B cell (primary cell): ENCODE measurements around the gene RHOH. TPM values are rescaled to one million over a fixed set of nuclear protein-coding genes. Genes with fewer than 3 reads are reported as not detected.

Experiments
- ATAC-seq: fragments of 200-7000 bp; cut with Tn5 transposase; one replicate; pipeline ENCODE4 v1.10.0; 2021; ENCODE audit warnings: low read depth, mild to moderate bottlenecking, moderate number of reproducible peaks, moderate library complexity
- CTCF ChIA-PET: fragments of 350-600 bp; sonication (Branson Sonifier 250); formaldehyde crosslinking; loops from one replicate; lab custom pipeline; 2021; ENCODE audit warnings: antibody characterized with exemption, inconsistent platforms; lab: Charles Lee
- POLR2A ChIA-PET: fragments of 350-600 bp; sonication (Branson Sonifier 250); formaldehyde crosslinking; loops from one replicate; lab custom pipeline; 2021; ENCODE audit warnings: antibody characterized with exemption; lab: Charles Lee
- DNase-seq: peaks from one replicate; pipeline ENCODE4 v3.0.0; 2013
- H2AFZ ChIP-seq: 2 replicates; pipeline ENCODE4 v1.6.1; 2012; ENCODE audit warnings: mild to moderate bottlenecking, low read depth, low read length; ENCODE audit not compliant: insufficient read depth, poor library complexity, severe bottlenecking
- H3K27ac ChIP-seq, 2 donors: 1 replicate in 1 of 2; 2 replicates in 1 of 2; pipeline ENCODE4 v1.5.1; 2012 to 2013; ENCODE audit warnings: low read length in 2 of 2, mild to moderate bottlenecking in 2 of 2, moderate library complexity in 1 of 2
- H3K27me3 ChIP-seq, 4 experiments: fragments of 200-600 bp in 1 of 4; sonication (generic) in 1 of 4; replicated peaks in 1 of 4; 1 replicate in 2 of 4; 2 replicates in 2 of 4; pipeline versions ENCODE4 v1.6.1 to v1.7.0; 2013 to 2016; ENCODE audit warnings: low read length in 3 of 4, mild to moderate bottlenecking in 2 of 4, mixed read lengths in 1 of 4, moderate library complexity in 1 of 4; ENCODE audit not compliant: insufficient read depth in 4 of 4, control insufficient read depth in 3 of 4; ENCODE audit errors: control extremely low read depth in 1 of 4
- H3K36me3 ChIP-seq, 2 experiments: replicated peaks in 1 of 2; 1 replicate in 1 of 2; 2 replicates in 1 of 2; pipeline versions ENCODE4 v1.6.1 to v1.7.1; 2013; ENCODE audit warnings: low read length in 1 of 2; ENCODE audit not compliant: insufficient read depth in 2 of 2, control insufficient read depth in 1 of 2; ENCODE audit errors: control extremely low read depth in 1 of 2, extremely low read depth in 1 of 2
- H3K4me1 ChIP-seq, 2 donors: fragments of 200-600 bp in 1 of 2; sonication (generic) in 1 of 2; 1 replicate in 1 of 2; 2 replicates in 1 of 2; pipeline versions ENCODE4 v1.5.1 to v1.6.1; 2013 to 2017; ENCODE audit warnings: low read length in 2 of 2; ENCODE audit not compliant: control insufficient read depth in 2 of 2, insufficient read depth in 2 of 2
- H3K4me2 ChIP-seq: replicated peaks from 2 replicates; pipeline ENCODE3; 2012; ENCODE audit warnings: mild to moderate bottlenecking, low read depth, low read length; ENCODE audit not compliant: poor library complexity, severe bottlenecking
- H3K4me3 ChIP-seq, 5 experiments: fragments of 200-600 bp in 1 of 5; sonication (generic) in 1 of 5; 1 replicate in 3 of 5; 2 replicates in 2 of 5; pipeline versions ENCODE4 v1.5.1 to v1.7.0; 2011 to 2016; ENCODE audit warnings: low read length in 4 of 5, mild to moderate bottlenecking in 4 of 5, low read depth in 2 of 5, control low read depth in 1 of 5, moderate library complexity in 1 of 5; ENCODE audit not compliant: insufficient read depth in 1 of 5; ENCODE audit errors: control extremely low read depth in 1 of 5, extremely low read depth in 1 of 5
- H3K79me2 ChIP-seq: fragments of 200-600 bp; sonication (generic); one replicate; pipeline ENCODE4 v1.6.0; 2016; ENCODE audit warnings: low read length; ENCODE audit not compliant: control insufficient read depth, insufficient read depth
- H3K9ac ChIP-seq: fragments of 200-600 bp; sonication (generic); 2 replicates; pipeline ENCODE4 v1.6.1; 2017; ENCODE audit warnings: mild to moderate bottlenecking, low read length, moderate library complexity
- H3K9me3 ChIP-seq, 3 donors: one replicate each; pipeline versions ENCODE4 v1.6.1 to v1.7.1; 2013; ENCODE audit warnings: low read length in 2 of 3; ENCODE audit not compliant: control insufficient read depth in 2 of 3, insufficient read depth in 1 of 3; ENCODE audit errors: control extremely low read depth in 1 of 3
- H4K20me1 ChIP-seq: 2 replicates; pipeline ENCODE4 v1.6.0; 2012; ENCODE audit warnings: mild to moderate bottlenecking, low read length; ENCODE audit not compliant: insufficient read depth, control insufficient read depth, poor library complexity, severe bottlenecking
- H3K27ac Mint-ChIP-seq: one replicate; pipeline ENCODE4 v1.8.0; 2021; ENCODE audit warnings: mixed read lengths
- H3K27me3 Mint-ChIP-seq: one replicate; pipeline ENCODE4 v1.8.0; 2021; ENCODE audit warnings: mixed read lengths
- H3K4me1 Mint-ChIP-seq: one replicate; pipeline ENCODE4 v1.8.0; 2021; ENCODE audit warnings: mixed read lengths
- H3K4me3 Mint-ChIP-seq: one replicate; pipeline ENCODE4 v1.8.0; 2021; ENCODE audit warnings: mixed read lengths
- H3K9me3 Mint-ChIP-seq: one replicate; pipeline ENCODE4 v1.8.0; 2022; ENCODE audit warnings: mixed read lengths; ENCODE audit not compliant: insufficient read depth
- EZH2 ChIP-seq: IDR thresholded peaks from 2 replicates; pipeline ENCODE4 v1.6.1; 2012; ENCODE audit warnings: borderline replicate concordance, low read depth, mild to moderate bottlenecking, moderate library complexity, low read length; ENCODE audit not compliant: insufficient read depth, poor library complexity, severe bottlenecking
- WGBS: methylation state at CpG from one replicate; pipeline ENCODE4 v1.1.5; 2013; ENCODE audit warnings: missing lambda C conversion rate; ENCODE audit not compliant: insufficient coverage; 5-methylcytosine and 5-hydroxymethylcytosine counted together
- intact Hi-C: fragments of 100-400 bp; cut with micrococcal nuclease; formaldehyde crosslinking; loops from one replicate; pipeline ENCODE4 v1.10.0; 2022
- polyA plus RNA-seq: library from polyadenylated mRNA; depleted of rRNA; stranded (reverse); fragments of >200 nt; gene quantifications from 2 replicates; pipeline ENCODE4 v1.2.3, GENCODE V29; 2012
- total RNA-seq, 2 donors: library from RNA; stranded (reverse); fragments of 120-200 nt in 1 of 2; gene quantifications; 1 replicate in 1 of 2; 2 replicates in 1 of 2; pipeline versions ENCODE4 v1.2.3 to v1.2.4, GENCODE V29; 2013 to 2022
- TF ChIP-seq, protein P1 (sequence below): fragments of 200-600 bp; IDR thresholded peaks from one replicate; pipeline ENCODE4 v1.8.0; 2022; ENCODE audit warnings: antibody characterized with exemption, mild to moderate bottlenecking

Gene RHOH
- total and polyA plus RNA-seq, 2 donors (not counting 1 experiment from before 2014, with no cell fraction given), result 118 to 209 TPM

GRCh38 chr4:40196272-40196671 is 559 bp upstream of the RHOH start:
- ATAC-seq (no peak), DNase-seq (no peak)
- peak overlapping the region; percentile 96 for H3K4me3 Mint-ChIP-seq
- Histone ChIP-seq H3K4me1 (peaks cover 49 to 59% of the 10 kb centered on the region in 2 donors), H3K4me2 (peak overlapping the region; percentile 83), H3K27ac (peak overlapping the region; percentile 93 to 99), H4K20me1 (peaks cover 35% of the 10 kb centered on the region), H3K79me2 (peaks cover 99% of the 10 kb centered on the region), H3K36me3 (peaks cover 0 to 4% of the 10 kb centered on the region in 2 experiments), H3K9me3 (no peaks in the 10 kb centered on the region), H3K4me3 (peak overlapping the region; percentile 79 to 99 (median 90)), H3K27me3 (no peaks in the 10 kb centered on the region), H3K9ac (peak overlapping the region; percentile 99), H2AFZ (peak overlapping the region; percentile 6)
- H3K27me3 Mint-ChIP-seq, result no peaks in the 10 kb centered on the region
- CTCF ChIA-PET, result interaction anchor here (0.6 to 8.2 kb wide), 13 partner anchors 9 to 140 kb away, joined by 3 to 70 read pairs (median 4); no protein-coding TSS in a partner anchor
- TF ChIP-seq EZH2, result no peak
- TF ChIP-seq, protein P1, sequence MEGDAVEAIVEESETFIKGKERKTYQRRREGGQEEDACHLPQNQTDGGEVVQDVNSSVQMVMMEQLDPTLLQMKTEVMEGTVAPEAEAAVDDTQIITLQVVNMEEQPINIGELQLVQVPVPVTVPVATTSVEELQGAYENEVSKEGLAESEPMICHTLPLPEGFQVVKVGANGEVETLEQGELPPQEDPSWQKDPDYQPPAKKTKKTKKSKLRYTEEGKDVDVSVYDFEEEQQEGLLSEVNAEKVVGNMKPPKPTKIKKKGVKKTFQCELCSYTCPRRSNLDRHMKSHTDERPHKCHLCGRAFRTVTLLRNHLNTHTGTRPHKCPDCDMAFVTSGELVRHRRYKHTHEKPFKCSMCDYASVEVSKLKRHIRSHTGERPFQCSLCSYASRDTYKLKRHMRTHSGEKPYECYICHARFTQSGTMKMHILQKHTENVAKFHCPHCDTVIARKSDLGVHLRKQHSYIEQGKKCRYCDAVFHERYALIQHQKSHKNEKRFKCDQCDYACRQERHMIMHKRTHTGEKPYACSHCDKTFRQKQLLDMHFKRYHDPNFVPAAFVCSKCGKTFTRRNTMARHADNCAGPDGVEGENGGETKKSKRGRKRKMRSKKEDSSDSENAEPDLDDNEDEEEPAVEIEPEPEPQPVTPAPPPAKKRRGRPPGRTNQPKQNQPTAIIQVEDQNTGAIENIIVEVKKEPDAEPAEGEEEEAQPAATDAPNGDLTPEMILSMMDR, result no peak
- POLR2A ChIA-PET, result interaction anchor here (0.6 to 2.5 kb wide), 9 partner anchors 11 to 349 kb away, joined by 3 to 40 read pairs (median 7); partner anchors contain the start of gene N4BP2
- H3K27ac Mint-ChIP-seq, result peak overlapping the region; percentile 91
- H3K4me1 Mint-ChIP-seq, result peaks cover 65% of the 10 kb centered on the region
- 3% methylated on average over 6 of the region's 8 CpGs for WGBS
- intact Hi-C loops, result loop anchor here (1.0 to 10.0 kb wide), 7 partner anchors 9 to 1531 kb away; partner anchors contain the start of genes KLF3, N4BP2 and PDS5A
- H3K9me3 Mint-ChIP-seq, result no peaks in the 10 kb centered on the region
